K562 (cell line): ENCODE data around the gene GAK. TPM values are rescaled to one million over a fixed set of nuclear protein-coding genes. Genes with fewer than 3 reads are reported as not detected.

Experiments
- ATAC-seq: fragments of 200-7000 bp; cut with Tn5 transposase; 3 replicates; pipeline ENCODE4 v1.9.1; 2020; ENCODE audit warnings: moderate library complexity
- BruUV-seq: library from RNA; stranded (reverse); fragments of 400-500 nt; replicated peaks from 2 replicates; lab custom pipeline; 2021; lab: Mats Ljungman, UMichigan
- CTCF ChIA-PET: fragments of 300-600 bp; formaldehyde crosslinking; extraction: SDS; loops from one replicate; lab custom pipeline; 2021; ENCODE audit warnings: low intra/inter-chr PET ratio; lab: Yijun Ruan, JAX
- POLR2A ChIA-PET: fragments of 300-600, 350-650 bp; sonication (Branson Sonifier 250); formaldehyde crosslinking; extraction: SDS; loops from one replicate; lab custom pipeline; 2021; ENCODE audit warnings: antibody characterized with exemption, inconsistent platforms; lab: Yijun Ruan, JAX
- DNase-seq, 4 experiments: peaks; one replicate each; pipeline versions ENCODE4 v3.0.0 to v3.0.0-alpha.2; 2011 to 2018; ENCODE audit warnings: low spot score in 3 of 4, mixed read lengths in 3 of 4; ENCODE audit errors: extremely low read depth in 1 of 4
- FAIRE-seq: peaks from 2 replicates; lab custom pipeline; 2011; peaks lifted over from hg19 to GRCh38; lab: Jason Lieb, UNC
- H2AFZ ChIP-seq: 2 replicates; pipeline ENCODE4 v1.6.0; 2011; ENCODE audit warnings: low read depth, low read length, control low read depth, inconsistent platforms
- H3K27ac ChIP-seq: fragments of 200-600 bp; 3 replicates; pipeline ENCODE4 v1.8.0; 2011; ENCODE audit warnings: low read depth, mild to moderate bottlenecking, control low read depth, inconsistent platforms, low read length, moderate library complexity, mixed read lengths; ENCODE audit errors: extremely low read depth
- H3K27me3 ChIP-seq, 2 experiments: fragments of 300-600 bp in 1 of 2; 2 replicates in 1 of 2; 3 replicates in 1 of 2; pipeline versions ENCODE4 v1.6.0 to v1.8.0; 2011; ENCODE audit warnings: inconsistent platforms in 2 of 2, low read length in 2 of 2, mild to moderate bottlenecking in 1 of 2, mixed read lengths in 1 of 2, moderate library complexity in 1 of 2; ENCODE audit not compliant: control insufficient read depth in 2 of 2, insufficient read depth in 2 of 2
- H3K36me3 ChIP-seq: fragments of 300-600 bp; 3 replicates; pipeline ENCODE4 v1.8.0; 2011; ENCODE audit warnings: mild to moderate bottlenecking, low read length, inconsistent platforms; ENCODE audit not compliant: control insufficient read depth, insufficient read depth
- H3K4me1 ChIP-seq, 2 experiments: fragments of 200-600 bp in 1 of 2; replicated peaks in 1 of 2; 2 replicates in 1 of 2; 3 replicates in 1 of 2; pipeline versions ENCODE4 v1.5.1 to v1.8.0; 2011; ENCODE audit warnings: inconsistent platforms in 2 of 2, low read length in 2 of 2, mild to moderate bottlenecking in 1 of 2, mixed read lengths in 1 of 2, moderate library complexity in 1 of 2; ENCODE audit not compliant: control insufficient read depth in 2 of 2, insufficient read depth in 2 of 2
- H3K4me2 ChIP-seq: 2 replicates; pipeline ENCODE4 v1.6.1; 2011; ENCODE audit warnings: low read length, control low read depth, inconsistent platforms, mixed read lengths; ENCODE audit not compliant: insufficient read depth
- H3K4me3 ChIP-seq: fragments of 200-600 bp; sonication (generic), shearing (Covaris generic); 2 replicates; pipeline ENCODE4 v1.5.1; 2016; ENCODE audit warnings: control low read depth, inconsistent platforms
- H3K79me2 ChIP-seq: fragments of 200-600 bp; 3 replicates; pipeline ENCODE4 v1.8.0; 2011; ENCODE audit warnings: low read length, inconsistent platforms; ENCODE audit not compliant: control insufficient read depth, insufficient read depth
- H3K9ac ChIP-seq, 2 experiments: 2 replicates each; pipeline versions ENCODE4 v1.6.0 to v1.6.1; 2011; ENCODE audit warnings: low read depth in 2 of 2, low read length in 2 of 2, control low read depth in 1 of 2, inconsistent platforms in 1 of 2, mild to moderate bottlenecking in 1 of 2, mixed read lengths in 1 of 2; ENCODE audit not compliant: insufficient read depth in 1 of 2
- H3K9me1 ChIP-seq: one replicate; pipeline ENCODE4 v1.6.0; 2011; ENCODE audit warnings: inconsistent platforms, mild to moderate bottlenecking, low read length, moderate library complexity; ENCODE audit not compliant: control insufficient read depth, insufficient read depth
- H3K9me3 ChIP-seq: replicated peaks from 2 replicates; pipeline ENCODE4 v1.5.1; 2011; ENCODE audit warnings: low read depth, low read length, inconsistent platforms; ENCODE audit not compliant: control insufficient read depth, insufficient read depth
- H4K20me1 ChIP-seq: replicated peaks from 2 replicates; pipeline ENCODE4 v1.6.1; 2011; ENCODE audit warnings: low read length, inconsistent platforms, mixed read lengths; ENCODE audit not compliant: control insufficient read depth, insufficient read depth
- ASH1L ChIP-seq: fragments of 450-650 bp; IDR thresholded peaks from 2 replicates; pipeline ENCODE4 v1.6.1; 2018; ENCODE audit warnings: borderline replicate concordance, mild to moderate bottlenecking, low read depth; ENCODE audit not compliant: partially characterized antibody
- FOXK2 ChIP-seq, 2 experiments: fragments of 450-650 bp; IDR thresholded peaks in 1 of 2; conservative IDR thresholded peaks in 1 of 2; 2 replicates each; pipeline ENCODE4 v1.6.1; 2016; ENCODE audit warnings: low read depth in 2 of 2, mild to moderate bottlenecking in 1 of 2
- HNRNPLL ChIP-seq: fragments of 200-400 bp; formaldehyde crosslinking; IDR thresholded peaks from 2 replicates; pipeline ENCODE4 v1.6.1; 2017; ENCODE audit warnings: low read length, low read depth, mild to moderate bottlenecking; ENCODE audit not compliant: poor library complexity, severe bottlenecking
- LARP7 ChIP-seq: fragments of 450-650 bp; IDR thresholded peaks from 2 replicates; pipeline ENCODE4 v1.6.1; 2016
- NR2F6 ChIP-seq: fragments of 450-650 bp; formaldehyde crosslinking; IDR thresholded peaks from 2 replicates; pipeline ENCODE4 v1.4.0; 2020; ENCODE audit warnings: mild to moderate bottlenecking
- SIRT6 ChIP-seq: IDR thresholded peaks from one replicate; pipeline ENCODE4 v1.6.1; 2012; ENCODE audit warnings: low read depth, mild to moderate bottlenecking, control low read depth, inconsistent platforms, low read length, moderate library complexity
- ZBTB8A ChIP-seq: fragments of 450-650 bp; IDR thresholded peaks from 2 replicates; pipeline ENCODE4 v1.6.1; 2018; ENCODE audit warnings: mild to moderate bottlenecking, moderate library complexity; ENCODE audit not compliant: partially characterized antibody
- ZNF282 ChIP-seq: sonication (generic); formaldehyde crosslinking; IDR thresholded peaks from 2 replicates; pipeline ENCODE4 v1.8.1; 2023; ENCODE audit warnings: missing genetic modification reagents
- ZNF311 ChIP-seq: fragments of 250-450 bp; sonication (Bioruptor Pico); IDR thresholded peaks from 2 replicates; pipeline ENCODE4 v1.4.0; 2020; ENCODE audit warnings: mild to moderate bottlenecking, moderate library complexity
- ZNF436 ChIP-seq: fragments of 250-450, 450-650 bp; sonication (Bioruptor Pico); formaldehyde crosslinking; IDR thresholded peaks from 2 replicates; pipeline ENCODE4 v1.7.0; 2020; ENCODE audit warnings: mild to moderate bottlenecking
- ZNF507 ChIP-seq: conservative IDR thresholded peaks from 2 replicates; pipeline ENCODE4 v1.6.1; 2017; ENCODE audit warnings: missing genetic modification characterization, missing compliant biosample characterization
- WGBS: fragments of 100-300 bp; shearing (Covaris generic); methylation state at CpG from one replicate; pipeline ENCODE4 v1.1.6; 2016; ENCODE audit warnings: low coverage, mixed read lengths; ENCODE audit not compliant: insufficient coverage; ENCODE audit errors: missing lambda C conversion rate; 5-methylcytosine and 5-hydroxymethylcytosine counted together
- in situ Hi-C: fragments of 300-500 bp; cut with MboI; formaldehyde crosslinking; loops from 4 replicates; pipeline ENCODE4 v1.15.0; 2018; ENCODE audit warnings: inconsistent platforms, mixed read lengths
- intact Hi-C: fragments of 100-400 bp; cut with micrococcal nuclease; formaldehyde crosslinking; loops from 2 replicates; pipeline ENCODE4 v1.14.2; 2022
- polyA plus RNA-seq, 8 experiments: library from polyadenylated mRNA; depleted of rRNA in 4 of 8; stranded (reverse) in 5 of 8; unstranded in 3 of 8; fragments of >200 nt; fragmentation: Nextera tagmentation in 2 of 8; fragmentation: Illumina TruSeq in 1 of 8; extraction: Ambion mirVana in 2 of 8; extraction: Trizol in 1 of 8; gene quantifications; 2 replicates each; pipeline versions ENCODE4 v1.2.1 to v1.2.3, GENCODE V29; 2011 to 2014; ENCODE audit warnings: inconsistent platforms in 1 of 8, missing spikeins in 1 of 8
- total RNA-seq, 7 experiments: library from RNA; depleted of rRNA in 6 of 7; stranded (reverse); fragments of >200 nt in 6 of 7; fragmentation: Illumina TruSeq in 2 of 7; extraction: Trizol in 2 of 7; gene quantifications; 2 replicates each; pipeline versions ENCODE4 v1.2.1 to v1.2.3, GENCODE V29; 2011 to 2021; ENCODE audit warnings: low replicate concordance in 1 of 7

GAK gene
- total and polyA plus RNA-seq, 9 of the 15 experiments (the other 6 are each of a cell fraction or from before 2014, with no cell fraction given), result 1.3 to 102 (median 16.2) TPM

DNA sequence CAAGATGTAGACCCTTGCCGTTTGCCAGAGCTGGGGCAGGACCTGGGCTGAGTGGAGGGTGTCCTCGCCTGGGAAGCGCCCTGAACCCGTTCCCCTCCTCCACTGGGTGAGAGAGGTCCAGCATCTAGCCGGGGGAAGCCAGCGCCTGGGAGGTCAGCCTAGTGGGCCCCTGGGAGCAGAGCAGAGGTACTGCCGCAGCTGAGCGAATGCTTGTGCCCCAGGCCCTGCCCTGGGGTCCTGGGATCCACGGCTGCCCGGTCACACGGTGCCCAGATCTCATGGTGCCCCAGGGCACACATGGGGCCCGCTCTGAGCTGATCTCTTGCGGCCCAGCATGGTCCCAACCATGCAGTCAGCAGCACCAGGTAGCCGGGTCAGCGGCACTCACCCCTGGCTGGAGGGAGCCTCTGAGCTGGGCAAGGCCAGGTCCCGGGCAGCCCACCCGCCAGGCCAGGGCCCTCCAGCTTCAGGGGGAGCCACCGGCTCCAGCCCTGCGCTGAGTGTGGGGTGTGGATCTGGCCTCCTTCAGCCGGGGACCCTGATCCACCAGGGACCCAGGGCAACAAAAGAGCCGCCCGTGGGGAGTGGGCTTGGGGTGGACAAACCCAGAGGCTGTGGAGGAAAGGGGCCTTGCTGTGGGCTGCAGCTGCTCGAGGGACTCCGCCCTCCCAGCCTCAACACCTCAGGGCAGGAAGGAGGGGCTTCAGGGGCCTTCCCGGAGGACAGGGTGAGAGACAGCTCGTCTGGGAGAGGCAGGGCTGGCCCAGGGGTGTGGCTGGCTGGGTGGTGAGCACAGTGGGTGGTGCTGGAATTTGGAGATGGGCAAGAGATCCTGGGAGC lies 102.1 kb downstream of the GAK start:
- intact Hi-C loops (no loop called here), in situ Hi-C loops (no loop called here)
- TF ChIP-seq FOXK2 (conservative IDR thresholded peaks at IDR 0.05 in 1 of 2, IDR thresholded peaks at IDR 0.05 in 1 of 2; ENCODE audit: low read depth in 2 of 2), result no peak
- TF ChIP-seq NR2F6 (CRISPR knock-in tag), result no peak
- no peak for TF ChIP-seq ZNF311 (CRISPR knock-in tag)
- no peak for TF ChIP-seq HNRNPLL
- TF ChIP-seq SIRT6, result no peak
- TF ChIP-seq ZNF282 (CRISPR knock-in tag), result no peak
- no peak for TF ChIP-seq LARP7
- no peak for TF ChIP-seq ZNF436 (CRISPR knock-in tag)
- TF ChIP-seq ZBTB8A, result no peak
- TF ChIP-seq ZNF507 (tag), result no peak
- no peak for TF ChIP-seq ASH1L
- Histone ChIP-seq H3K9me3 (0 out of 2 replicates have a peak, but pooled peaks cover 1% of the 10 kb centered on the region), H3K9me1 (no peaks in the 10 kb centered on the region), H3K36me3 (no peaks in the 10 kb centered on the region), H3K4me3 (no peak overlapping the region), H2AFZ (no peak overlapping the region), H3K4me1 (peaks cover 0 to 57% of the 10 kb centered on the region in 2 experiments; a peak in 3 of 5 replicates), H3K27ac (no peak overlapping the region), H3K27me3 (peaks cover 19 to 57% of the 10 kb centered on the region in 2 experiments; a peak in 4 of 5 replicates), H3K79me2 (no peaks in the 10 kb centered on the region), H3K4me2 (no peak overlapping the region), H3K9ac (no peak overlapping the region), H4K20me1 (no peaks in the 10 kb centered on the region)
- ATAC-seq, result no peak
- DNase-seq, result no peak
- FAIRE-seq, result no peak
- ChIA-PET POLR2A (interaction anchor here (0.5 kb wide), 1 partner anchor 48 kb away, joined by 5 read pairs; no protein-coding TSS in a partner anchor), CTCF (no interaction called here)
- 14% methylated on average over 19 of the region's 26 CpGs for WGBS
- BruUV-seq, result no TSS peak
